ENCODE measurements around the gene TTLL8. TPM values are rescaled to one million over a fixed set of nuclear protein-coding genes. Genes with fewer than 3 reads are reported as not detected.
A peak's percentile ranks its signal among the peaks of the same experiment; 100 is the strongest.

The TTLL8 gene
- total RNA-seq, 1 experiment from 2014 or later: not detected

- Mint-ChIP-seq H3K4me1 (no peaks in the 10 kb centered on the region), H3K9me3 (no peaks in the 10 kb centered on the region), H3K4me3 (no peak overlapping the region), H3K27ac (no peak overlapping the region), H3K36me3 (no peaks in the 10 kb centered on the region), H3K27me3 (ENCODE audit: low read depth) (no peaks in the 10 kb centered on the region)
- ChIA-PET POLR2A (no interaction called here), CTCF (interaction anchor here (2.1 kb wide), 1 partner anchor 38 kb away, joined by 5 read pairs; no protein-coding TSS in a partner anchor)
- DNase-seq (ENCODE audit: low spot score): no peak
- ATAC-seq: no peak
- no peak for TF ChIP-seq KAT7 (CRISPR knock-in tag; IDR thresholded peaks at IDR 0.05; ENCODE audit: borderline replicate concordance)
These were observed 46.0 kb upstream of the TTLL8 start for GRCh38 chr22:50104141-50104544.

- POLR2A ChIA-PET: no interaction called here
- peak; percentile 67 for ATAC-seq
- H3K4me1 Mint-ChIP-seq: no peaks in the 10 kb centered on the region
- TF ChIP-seq ZNF532 (CRISPR knock-in tag; IDR thresholded peaks at IDR 0.05; ENCODE audit: borderline replicate concordance) (no peak), USF2 (CRISPR knock-in tag; IDR thresholded peaks at IDR 0.05) (peak; percentile 78), NR2C2 (CRISPR knock-in tag; IDR thresholded peaks at IDR 0.05) (no peak), AFF4 (CRISPR knock-in tag; IDR thresholded peaks at IDR 0.05; ENCODE audit: borderline replicate concordance) (no peak), CREM (CRISPR knock-in tag; IDR thresholded peaks at IDR 0.05) (no peak), RELA (CRISPR knock-in tag; IDR thresholded peaks at IDR 0.05; ENCODE audit: borderline replicate concordance) (no peak), SOX15 (CRISPR knock-in tag; IDR thresholded peaks at IDR 0.05) (no peak), ZNF121 (CRISPR knock-in tag; IDR thresholded peaks at IDR 0.05) (no peak), TEAD1 (CRISPR knock-in tag; IDR thresholded peaks at IDR 0.05) (no peak), KAT7 (CRISPR knock-in tag; IDR thresholded peaks at IDR 0.05; ENCODE audit: borderline replicate concordance) (no peak), ZBTB21 (CRISPR knock-in tag; IDR thresholded peaks at IDR 0.05; ENCODE audit: borderline replicate concordance) (no peak), ESRRA (CRISPR knock-in tag; IDR thresholded peaks at IDR 0.05; ENCODE audit: borderline replicate concordance) (no peak), ZNF281 (CRISPR knock-in tag; IDR thresholded peaks at IDR 0.05) (no peak), NR1H2 (CRISPR knock-in tag; IDR thresholded peaks at IDR 0.05) (no peak), TEAD4 (CRISPR knock-in tag; IDR thresholded peaks at IDR 0.05) (no peak), USF1 (CRISPR knock-in tag; IDR thresholded peaks at IDR 0.05) (peak; percentile 74), ETV6 (CRISPR knock-in tag; IDR thresholded peaks at IDR 0.05) (no peak; the same call in 1 of the 2 replicates), SMAD4 (CRISPR knock-in tag; IDR thresholded peaks at IDR 0.05) (no peak), OVOL2 (CRISPR knock-in tag; IDR thresholded peaks at IDR 0.05; ENCODE audit: borderline replicate concordance) (no peak), ZMAT4 (CRISPR knock-in tag; IDR thresholded peaks at IDR 0.05) (no peak), CREB1 (CRISPR knock-in tag; IDR thresholded peaks at IDR 0.05) (0 out of 2 replicates have a peak, but pooled peaks have one; percentile 57), CDX4 (CRISPR knock-in tag; IDR thresholded peaks at IDR 0.05; ENCODE audit: borderline replicate concordance) (no peak)
These were observed 44.8 kb upstream of the TTLL8 start for GRCh38 chr22:50102946-50103345.

More at GRCh38 chr22:50102946-50103345, 44.8 kb upstream of the TTLL8 start:
- Mint-ChIP-seq H3K36me3 (no peaks in the 10 kb centered on the region), H3K9me3 (no peaks in the 10 kb centered on the region), H3K27ac (no peak overlapping the region), H3K27me3 (ENCODE audit: low read depth) (no peaks in the 10 kb centered on the region), H3K4me3 (no peak overlapping the region)
- CTCF ChIA-PET: no interaction called here
- no peak for DNase-seq (ENCODE audit: low spot score)

All from WTC11 (cell line).